Upper lobe of left lung (tissue), 4 donors: ENCODE results near the gene SETD4.

Experiments used
- POLR2A ChIP-seq, 4 donors: fragments of 450-650 bp; IDR thresholded peaks; one replicate each; pipeline ENCODE4 v1.5.1; 2016 to 2017; ENCODE audit warnings: antibody characterized with exemption in 4 of 4, mild to moderate bottlenecking in 2 of 4
- POLR2AphosphoS5 ChIP-seq, 2 donors: sonication (generic); formaldehyde crosslinking; IDR thresholded peaks; one replicate each; pipeline ENCODE4 v1.5.1; 2017; ENCODE audit warnings: antibody characterized with exemption in 2 of 2
- TF ChIP-seq, protein P1 (sequence below), 6 experiments: fragments of 450-650 bp in 4 of 6; fragments of 200-600 bp in 2 of 6; sonication (generic) in 2 of 6; IDR thresholded peaks; one replicate each; pipeline ENCODE4 v1.5.1; 2016 to 2019; ENCODE audit warnings: antibody characterized with exemption in 6 of 6

DNA sequence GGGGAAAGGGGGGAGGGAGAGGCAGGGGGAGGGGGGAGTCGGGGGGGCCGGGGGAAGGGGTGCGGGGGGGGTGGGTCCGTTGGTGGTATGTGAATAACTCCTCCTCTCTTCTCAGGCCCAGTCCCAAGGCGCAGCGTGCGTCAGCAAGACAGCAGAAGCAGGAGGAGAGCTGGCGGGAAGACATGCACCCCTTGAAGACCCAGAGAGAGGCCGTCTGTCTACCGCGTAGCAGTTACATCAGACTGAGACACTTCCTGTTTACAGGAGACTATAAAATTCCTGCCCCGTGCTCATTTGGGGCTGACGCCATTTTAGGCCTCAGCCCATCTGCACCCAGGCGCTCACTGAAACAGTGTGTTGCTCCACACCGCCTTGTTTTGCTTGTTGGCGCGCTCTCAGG, 55.3 kb downstream of the SETD4 start:
- TF ChIP-seq, protein P1, sequence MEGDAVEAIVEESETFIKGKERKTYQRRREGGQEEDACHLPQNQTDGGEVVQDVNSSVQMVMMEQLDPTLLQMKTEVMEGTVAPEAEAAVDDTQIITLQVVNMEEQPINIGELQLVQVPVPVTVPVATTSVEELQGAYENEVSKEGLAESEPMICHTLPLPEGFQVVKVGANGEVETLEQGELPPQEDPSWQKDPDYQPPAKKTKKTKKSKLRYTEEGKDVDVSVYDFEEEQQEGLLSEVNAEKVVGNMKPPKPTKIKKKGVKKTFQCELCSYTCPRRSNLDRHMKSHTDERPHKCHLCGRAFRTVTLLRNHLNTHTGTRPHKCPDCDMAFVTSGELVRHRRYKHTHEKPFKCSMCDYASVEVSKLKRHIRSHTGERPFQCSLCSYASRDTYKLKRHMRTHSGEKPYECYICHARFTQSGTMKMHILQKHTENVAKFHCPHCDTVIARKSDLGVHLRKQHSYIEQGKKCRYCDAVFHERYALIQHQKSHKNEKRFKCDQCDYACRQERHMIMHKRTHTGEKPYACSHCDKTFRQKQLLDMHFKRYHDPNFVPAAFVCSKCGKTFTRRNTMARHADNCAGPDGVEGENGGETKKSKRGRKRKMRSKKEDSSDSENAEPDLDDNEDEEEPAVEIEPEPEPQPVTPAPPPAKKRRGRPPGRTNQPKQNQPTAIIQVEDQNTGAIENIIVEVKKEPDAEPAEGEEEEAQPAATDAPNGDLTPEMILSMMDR (IDR thresholded peaks at IDR 0.05), result no peak
- no peak for TF ChIP-seq POLR2AphosphoS5 (IDR thresholded peaks at IDR 0.05)
- TF ChIP-seq POLR2A (IDR thresholded peaks at IDR 0.05), result no peak
